ENCODE measurements around the gene GNB4. TPM values are rescaled to one million over a fixed set of nuclear protein-coding genes. Genes with fewer than 3 reads are reported as not detected.
A peak's percentile ranks its signal among the peaks of the same experiment; 100 is the strongest.

Gene GNB4
- total RNA-seq, 1 donor from 2014 or later = 77.6 TPM

DNA sequence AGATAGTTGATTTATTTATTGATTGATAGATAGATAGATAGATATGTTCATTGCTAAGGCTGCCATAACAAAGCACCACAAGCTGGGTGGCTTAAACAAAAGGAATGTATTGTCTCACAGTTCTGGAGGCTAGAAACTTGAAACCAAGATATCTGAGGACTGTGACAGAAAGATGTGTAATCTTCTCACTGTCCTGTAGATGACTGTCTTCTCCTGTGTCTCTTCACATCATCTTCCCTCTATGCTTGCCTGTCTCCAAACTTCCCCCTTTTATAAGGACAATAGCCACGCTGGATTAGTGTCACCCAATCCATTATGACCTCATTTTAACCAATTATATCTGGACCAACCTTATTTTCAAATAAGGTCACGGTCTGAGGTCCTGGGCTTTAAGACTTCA is 40.9 kb downstream of the GNB4 start:
- no peak for DNase-seq (ENCODE audit: low spot score)
- H3K27ac Mint-ChIP-seq (ENCODE audit: unreplicated experiment) = no peak overlapping the region

GRCh38 chr3:179404307-179404706 is 47.0 kb downstream of the GNB4 start:
- Mint-ChIP-seq H3K4me3 (ENCODE audit: unreplicated experiment) (no peak overlapping the region), H3K36me3 (ENCODE audit: low read depth) (peaks cover 16% of the 10 kb centered on the region), H3K4me1 (ENCODE audit: low read depth) (peaks cover 20% of the 10 kb centered on the region), H3K27ac (ENCODE audit: unreplicated experiment) (no peak overlapping the region), H3K9me3 (ENCODE audit: low read depth) (no peaks in the 10 kb centered on the region), H3K27me3 (ENCODE audit: low read depth) (no peaks in the 10 kb centered on the region)
- no peak for DNase-seq (ENCODE audit: low spot score)
- TF ChIP-seq CTCF (IDR thresholded peaks at IDR 0.05) = no peak

More for the DNA sequence above, 40.9 kb downstream of the GNB4 start:
- H3K4me3 Mint-ChIP-seq (ENCODE audit: unreplicated experiment) = no peak overlapping the region
- H3K4me1 Mint-ChIP-seq (ENCODE audit: low read depth) = peaks cover 10% of the 10 kb centered on the region
- H3K36me3 Mint-ChIP-seq (ENCODE audit: low read depth) = peaks cover 19% of the 10 kb centered on the region
- no peaks in the 10 kb centered on the region for H3K27me3 Mint-ChIP-seq (ENCODE audit: low read depth)
- no peaks in the 10 kb centered on the region for H3K9me3 Mint-ChIP-seq (ENCODE audit: low read depth)
- no peak for TF ChIP-seq CTCF (IDR thresholded peaks at IDR 0.05)

DNA sequence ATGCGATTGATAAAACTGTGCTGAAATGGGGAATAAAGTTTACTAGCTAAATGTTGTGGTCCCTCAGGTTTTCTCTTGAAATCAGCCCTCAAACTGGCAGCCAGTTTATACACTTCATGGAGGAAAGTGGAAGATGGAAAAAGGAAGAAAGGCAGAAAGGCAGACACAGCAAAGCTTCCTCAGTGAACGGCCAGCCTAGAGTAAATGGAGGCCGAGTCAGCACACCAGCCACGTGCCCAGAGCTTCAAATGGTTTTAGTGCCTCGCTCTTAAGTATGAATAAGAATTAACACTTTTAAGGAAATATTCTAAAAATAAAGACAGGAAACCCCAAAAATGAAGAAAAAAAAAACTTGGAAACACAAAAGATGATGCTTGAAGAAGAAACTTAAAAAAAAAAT is 48.3 kb downstream of the GNB4 start:
- Mint-ChIP-seq H3K4me1 (ENCODE audit: low read depth) (peaks cover 31% of the 10 kb centered on the region), H3K4me3 (ENCODE audit: unreplicated experiment) (no peak overlapping the region), H3K9me3 (ENCODE audit: low read depth) (no peaks in the 10 kb centered on the region), H3K27me3 (ENCODE audit: low read depth) (no peaks in the 10 kb centered on the region), H3K27ac (ENCODE audit: unreplicated experiment) (peak overlapping the region; percentile 8), H3K36me3 (ENCODE audit: low read depth) (peaks cover 13% of the 10 kb centered on the region)
- no peak for TF ChIP-seq CTCF (IDR thresholded peaks at IDR 0.05)
- no peak for DNase-seq (ENCODE audit: low spot score)

- Mint-ChIP-seq H3K27ac (ENCODE audit: unreplicated experiment) (no peak overlapping the region), H3K4me1 (ENCODE audit: low read depth) (peaks cover 37% of the 10 kb centered on the region), H3K4me3 (ENCODE audit: unreplicated experiment) (no peak overlapping the region), H3K9me3 (ENCODE audit: low read depth) (no peaks in the 10 kb centered on the region), H3K27me3 (ENCODE audit: low read depth) (no peaks in the 10 kb centered on the region), H3K36me3 (ENCODE audit: low read depth) (peaks cover 16% of the 10 kb centered on the region)
- no peak for DNase-seq (ENCODE audit: low spot score)
- no peak for TF ChIP-seq CTCF (IDR thresholded peaks at IDR 0.05)
Measured at GRCh38 chr3:179401561-179401960, 49.7 kb downstream of the GNB4 start.

DNA sequence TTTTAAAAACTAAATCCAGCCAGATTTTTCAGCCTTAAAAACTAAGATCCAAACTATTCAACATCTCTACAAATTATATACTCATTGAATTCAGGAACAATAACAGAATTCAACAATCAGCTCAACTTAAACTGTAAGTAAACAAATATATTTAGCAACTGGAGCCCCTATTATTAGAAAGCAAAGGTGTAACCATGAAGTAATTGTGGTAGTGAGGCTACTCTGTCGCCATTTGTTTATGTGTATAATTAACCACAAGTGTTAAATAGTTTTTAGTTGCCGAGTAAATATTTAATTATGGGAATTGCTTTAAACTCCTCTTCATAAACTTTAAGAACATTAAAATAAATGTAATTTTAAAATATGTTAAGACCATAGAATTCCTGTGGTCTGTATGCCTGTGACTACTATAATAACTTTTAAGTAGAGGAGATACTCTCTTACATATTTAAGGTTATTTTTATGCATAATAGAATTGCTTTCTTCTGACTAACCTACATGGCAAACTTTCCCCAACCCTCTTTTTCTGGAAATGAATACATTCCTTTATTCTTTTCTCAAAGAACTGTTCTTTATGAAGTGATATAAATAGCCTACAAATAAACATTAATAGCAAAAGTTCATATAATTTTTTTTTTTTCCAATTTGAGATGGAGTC is 52.6 kb downstream of the GNB4 start:
- no peak for DNase-seq (ENCODE audit: low spot score)
- no peak for TF ChIP-seq CTCF (IDR thresholded peaks at IDR 0.05)
- Mint-ChIP-seq H3K4me3 (ENCODE audit: unreplicated experiment) (no peak overlapping the region), H3K9me3 (ENCODE audit: low read depth) (no peaks in the 10 kb centered on the region), H3K36me3 (ENCODE audit: low read depth) (peaks cover 10% of the 10 kb centered on the region), H3K4me1 (ENCODE audit: low read depth) (peaks cover 37% of the 10 kb centered on the region), H3K27ac (ENCODE audit: unreplicated experiment) (peak overlapping the region; percentile 79), H3K27me3 (ENCODE audit: low read depth) (no peaks in the 10 kb centered on the region)
